Prostate gland (tissue), 2 donors: Measurements from ENCODE around the gene ITGB1. TPM values are rescaled to one million over a fixed set of nuclear protein-coding genes. Genes with fewer than 3 reads are reported as not detected.
"Not testable (repeated sequence)": the region's sequence is repeated elsewhere in the genome, so short reads cannot be mapped to it uniquely, and the experiment has no call there.

Experiments
- DNase-seq: peaks from one replicate; pipeline ENCODE4 v3.0.0-alpha.2; 2019; ENCODE audit warnings: low spot score
- H3K27ac ChIP-seq, 2 donors: fragments of 200-600 bp; sonication (generic); 2 replicates each; pipeline ENCODE4 v1.5.1; 2017 to 2019
- H3K27me3 ChIP-seq: fragments of 200-600 bp; sonication (generic); replicated peaks from 2 replicates; pipeline ENCODE4 v1.5.1; 2019; ENCODE audit not compliant: insufficient read depth
- H3K36me3 ChIP-seq, 2 donors: fragments of 200-600 bp; sonication (generic); 1 replicate in 1 of 2; 2 replicates in 1 of 2; pipeline versions ENCODE4 v1.5.1 to v1.8.1; 2017 to 2019
- H3K4me1 ChIP-seq: fragments of 200-600 bp; sonication (generic); replicated peaks from 2 replicates; pipeline ENCODE4 v1.5.1; 2019
- H3K4me3 ChIP-seq, 2 donors: fragments of 200-600 bp; sonication (generic); 2 replicates each; pipeline ENCODE4 v1.5.1; 2017 to 2019
- H3K9me3 ChIP-seq: fragments of 200-600 bp; sonication (generic); 2 replicates; pipeline ENCODE4 v1.5.1; 2017
- POLR2A ChIP-seq: fragments of 450-650 bp; IDR thresholded peaks from one replicate; pipeline ENCODE4 v1.6.1; 2016; ENCODE audit warnings: antibody characterized with exemption, mild to moderate bottlenecking
- POLR2AphosphoS5 ChIP-seq: sonication (generic); formaldehyde crosslinking; IDR thresholded peaks from one replicate; pipeline ENCODE4 v1.6.1; 2017; ENCODE audit warnings: antibody characterized with exemption
- WGBS: methylation state at CpG from one replicate; pipeline ENCODE4 v1.1.5; 2018; 5-methylcytosine and 5-hydroxymethylcytosine counted together
- intact Hi-C: fragments of 100-400 bp; cut with DNase I; formaldehyde crosslinking; loops from one replicate; pipeline ENCODE4 v1.14.2; 2022
- total RNA-seq, 2 donors: library from RNA; depleted of rRNA; stranded (reverse); fragments of >200 nt; gene quantifications; one replicate each; pipeline ENCODE4 v1.1.0, GENCODE V29; 2016
- TF ChIP-seq, protein P1 (sequence below), 4 experiments: fragments of 200-600 bp in 2 of 4; fragments of 450-650 bp in 2 of 4; sonication (generic) in 2 of 4; IDR thresholded peaks; 1 replicate in 3 of 4; 2 replicates in 1 of 4; pipeline ENCODE4 v1.5.1; 2016 to 2019; ENCODE audit warnings: antibody characterized with exemption in 4 of 4, mild to moderate bottlenecking in 2 of 4, moderate library complexity in 2 of 4

The ITGB1 gene
- total RNA-seq = 100 to 1,000 TPM; 246 to 293 TPM

- Histone ChIP-seq H3K4me3 (peak within 1 kb of the TSS; percentile 96 to 98), H3K27ac (peak within 1 kb of the TSS; percentile 94 to 97), H3K9me3 (no peaks in the 10 kb centered on the region), H3K36me3 (no peaks in the 10 kb centered on the region), H3K27me3 (no peaks in the 10 kb centered on the region), H3K4me1 (no peaks in the 10 kb centered on the region)
- DNase-seq = peak; percentile 96
- under 1% methylated on average over 66 of the region's 94 CpGs for WGBS
- intact Hi-C loops = loop anchor here (2.0 kb wide), 1 partner anchor 22 kb away; no protein-coding TSS in a partner anchor
- TF ChIP-seq POLR2AphosphoS5 = peak; percentile 96
- TF ChIP-seq, protein P1, sequence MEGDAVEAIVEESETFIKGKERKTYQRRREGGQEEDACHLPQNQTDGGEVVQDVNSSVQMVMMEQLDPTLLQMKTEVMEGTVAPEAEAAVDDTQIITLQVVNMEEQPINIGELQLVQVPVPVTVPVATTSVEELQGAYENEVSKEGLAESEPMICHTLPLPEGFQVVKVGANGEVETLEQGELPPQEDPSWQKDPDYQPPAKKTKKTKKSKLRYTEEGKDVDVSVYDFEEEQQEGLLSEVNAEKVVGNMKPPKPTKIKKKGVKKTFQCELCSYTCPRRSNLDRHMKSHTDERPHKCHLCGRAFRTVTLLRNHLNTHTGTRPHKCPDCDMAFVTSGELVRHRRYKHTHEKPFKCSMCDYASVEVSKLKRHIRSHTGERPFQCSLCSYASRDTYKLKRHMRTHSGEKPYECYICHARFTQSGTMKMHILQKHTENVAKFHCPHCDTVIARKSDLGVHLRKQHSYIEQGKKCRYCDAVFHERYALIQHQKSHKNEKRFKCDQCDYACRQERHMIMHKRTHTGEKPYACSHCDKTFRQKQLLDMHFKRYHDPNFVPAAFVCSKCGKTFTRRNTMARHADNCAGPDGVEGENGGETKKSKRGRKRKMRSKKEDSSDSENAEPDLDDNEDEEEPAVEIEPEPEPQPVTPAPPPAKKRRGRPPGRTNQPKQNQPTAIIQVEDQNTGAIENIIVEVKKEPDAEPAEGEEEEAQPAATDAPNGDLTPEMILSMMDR (IDR thresholded peaks at IDR 0.05) = no peak
- peak; percentile 89 for TF ChIP-seq POLR2A
Measured at GRCh38 chr10:32958085-32959005, at the start of gene ITGB1. ITGB1 (minus strand) TSS chr10:32958230; CDS start chr10:32935558, 22,672 bp downstream.

- Histone ChIP-seq H3K27me3 (no peaks in the 10 kb centered on the region), H3K36me3 (no peaks in the 10 kb centered on the region), H3K27ac (peak overlapping the region; percentile 61 to 71), H3K4me1 (peaks cover 3% of the 10 kb centered on the region), H3K4me3 (no peak overlapping the region), H3K9me3 (no peaks in the 10 kb centered on the region)
- WGBS = 82% methylated on average over 11 of the region's 11 CpGs
- TF ChIP-seq POLR2A (no peak), POLR2AphosphoS5 (no peak)
- TF ChIP-seq, protein P1 (IDR thresholded peaks at IDR 0.05) = no peak
- no peak for DNase-seq
- intact Hi-C loops = loop anchor here (5.0 kb wide), 1 partner anchor 44 kb away; no protein-coding TSS in a partner anchor
Measured at GRCh38 chr10:33006342-33006887, 48.4 kb upstream of the ITGB1 start.

DNA sequence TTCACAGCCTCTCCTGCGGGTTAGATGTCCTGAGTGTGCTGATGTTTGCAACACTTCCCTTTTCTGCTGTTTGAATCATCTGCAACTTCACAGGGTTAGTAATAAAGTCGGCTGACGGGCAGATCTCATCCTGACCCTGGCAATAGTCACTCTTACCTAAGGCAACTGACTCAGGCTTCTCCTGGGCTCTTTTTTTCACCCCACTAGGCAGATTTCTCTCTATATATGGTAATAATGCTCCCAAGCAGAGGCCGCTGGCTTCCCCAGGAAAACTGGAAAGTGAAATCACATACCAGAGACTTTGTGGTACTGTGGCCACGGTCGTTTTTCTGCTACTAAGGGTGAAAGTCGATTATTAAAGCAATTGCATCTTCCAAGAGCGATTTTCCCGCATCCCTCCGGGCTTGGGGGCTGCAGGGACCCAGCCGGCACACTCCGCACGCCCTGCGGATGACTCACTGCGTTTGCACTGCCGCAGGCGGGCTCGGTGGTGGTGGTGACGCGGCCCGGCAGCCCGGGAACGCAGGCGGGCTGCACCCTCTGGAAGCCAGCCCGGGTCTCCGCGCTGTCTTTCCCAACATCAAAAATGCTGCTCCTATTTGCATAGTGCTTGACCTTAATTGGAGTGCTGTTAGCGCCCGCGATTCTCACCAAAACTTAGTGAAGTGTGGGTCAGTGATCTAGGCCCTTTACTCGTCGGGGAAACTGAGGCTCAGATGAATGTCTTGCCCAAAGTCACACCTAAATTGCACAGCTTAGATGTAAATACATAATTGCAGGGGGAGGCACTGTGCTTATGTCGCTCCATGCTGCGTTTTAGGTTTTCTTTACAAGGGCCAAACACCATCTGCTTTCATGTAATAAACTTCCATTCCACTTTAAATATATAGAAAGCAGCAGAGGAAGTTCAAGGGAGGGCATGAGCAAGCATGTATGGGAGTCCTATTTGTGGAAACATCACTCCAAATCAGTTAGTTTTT, 47.6 kb upstream of the ITGB1 start:
- Histone ChIP-seq H3K27ac (peak overlapping the region; percentile 61 to 71), H3K27me3 (no peaks in the 10 kb centered on the region), H3K9me3 (no peaks in the 10 kb centered on the region), H3K4me3 (peak overlapping the region; percentile 30 to 31), H3K4me1 (peaks cover 3% of the 10 kb centered on the region), H3K36me3 (no peaks in the 10 kb centered on the region)
- intact Hi-C loops = loop anchor here (5.0 kb wide), 1 partner anchor 43 kb away; no protein-coding TSS in a partner anchor
- 5% methylated on average over 34 of the region's 34 CpGs for WGBS
- DNase-seq = peak; percentile 49
- TF ChIP-seq POLR2AphosphoS5 = peak; percentile 45
- peak; percentile 17 for TF ChIP-seq POLR2A
- TF ChIP-seq, protein P1 (IDR thresholded peaks at IDR 0.05) = no peak

DNA sequence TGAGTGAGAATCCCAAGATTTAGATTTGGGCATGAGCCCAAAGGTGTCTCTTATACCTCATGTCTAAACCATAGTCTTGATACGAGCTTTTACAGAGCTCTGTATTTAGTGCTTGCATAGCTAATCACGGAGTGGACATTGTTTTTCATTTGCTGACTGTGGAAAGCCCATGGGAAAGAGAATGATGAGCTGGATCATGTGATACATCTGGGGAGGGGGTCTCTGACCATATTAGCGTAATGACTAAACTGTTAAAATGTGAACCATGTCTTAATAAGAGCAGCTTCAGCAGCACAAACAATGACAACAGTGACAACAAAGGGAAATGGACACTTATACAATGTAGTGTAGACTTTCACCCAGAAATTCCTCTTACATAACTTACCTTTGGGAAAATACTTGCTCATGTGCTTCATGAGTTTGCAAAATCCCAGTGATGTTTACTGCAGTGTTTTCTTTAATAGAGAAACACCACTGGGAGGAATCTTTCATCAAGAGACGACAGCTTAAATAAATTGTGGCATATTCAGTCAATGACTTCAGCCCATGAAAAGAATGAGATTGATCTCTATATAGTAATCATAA, 44.0 kb upstream of the ITGB1 start:
- Histone ChIP-seq H3K9me3 (no peaks in the 10 kb centered on the region), H3K4me1 (no peaks in the 10 kb centered on the region), H3K4me3 (no peak overlapping the region), H3K27ac (no peak overlapping the region), H3K36me3 (no peaks in the 10 kb centered on the region), H3K27me3 (no peaks in the 10 kb centered on the region)
- intact Hi-C loops = no loop called here
- 86% methylated on average over 4 of the region's 4 CpGs for WGBS
- no peak for DNase-seq
- TF ChIP-seq, protein P1 (IDR thresholded peaks at IDR 0.05) = no peak
- TF ChIP-seq POLR2A (no peak), POLR2AphosphoS5 (no peak)

DNA sequence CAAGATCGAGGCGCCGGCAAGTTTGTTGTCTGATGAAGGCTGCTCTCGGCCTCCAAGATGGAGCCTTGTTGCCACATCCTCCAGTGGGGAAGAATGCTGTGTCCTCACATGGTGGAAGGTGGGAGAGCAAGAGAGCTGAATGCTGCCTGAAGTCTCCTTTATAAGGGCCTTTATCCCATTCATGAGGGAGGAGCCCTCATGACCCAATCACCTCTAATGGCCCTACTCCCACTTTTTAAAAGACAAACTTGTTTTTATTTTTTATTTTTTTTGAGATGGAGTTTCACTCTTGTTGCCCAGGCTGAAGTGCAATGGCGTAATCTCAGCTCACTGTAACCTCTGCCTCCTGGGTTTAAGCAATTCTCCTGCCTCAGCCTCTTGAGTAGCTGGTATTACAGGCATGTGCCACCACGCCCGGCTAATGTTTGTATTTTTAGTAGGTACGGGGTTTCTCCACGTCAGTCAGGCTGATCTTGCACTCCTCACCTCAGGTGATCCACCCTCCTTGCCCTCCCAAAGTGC, 40.1 kb upstream of the ITGB1 start:
- WGBS = 86% methylated on average over 9 of the region's 9 CpGs
- DNase-seq, H3K9me3 ChIP-seq, H3K36me3 ChIP-seq, H3K4me1 ChIP-seq, H3K4me3 ChIP-seq, H3K27me3 ChIP-seq, H3K27ac ChIP-seq, intact Hi-C loops: not testable (repeated sequence)
